IPS-20b (cell line): Measurements from ENCODE around the gene CTNNA2.

ENCODE experiments used
- H3K27ac ChIP-seq: one replicate; pipeline ENCODE4 v1.5.1; 2013; ENCODE audit warnings: low read length
- H3K27me3 ChIP-seq: 2 replicates; pipeline ENCODE4 v1.6.1; 2013; ENCODE audit warnings: mild to moderate bottlenecking, low read length, inconsistent platforms; ENCODE audit not compliant: insufficient read depth
- H3K36me3 ChIP-seq: 2 replicates; pipeline ENCODE4 v1.6.1; 2013; ENCODE audit warnings: low read depth, mild to moderate bottlenecking, inconsistent platforms, low read length, moderate library complexity; ENCODE audit not compliant: insufficient read depth
- H3K4me1 ChIP-seq: 2 replicates; pipeline ENCODE4 v1.6.1; 2013; ENCODE audit warnings: mild to moderate bottlenecking, control low read depth, inconsistent platforms, low read length, moderate library complexity; ENCODE audit not compliant: insufficient read depth
- H3K4me3 ChIP-seq: 2 replicates; pipeline ENCODE4 v1.5.1; 2013; ENCODE audit warnings: mild to moderate bottlenecking, low read length, inconsistent platforms
- H3K9ac ChIP-seq: 2 replicates; pipeline ENCODE4 v1.6.1; 2013; ENCODE audit warnings: low read depth, mild to moderate bottlenecking, inconsistent platforms, low read length, moderate library complexity
- H3K9me3 ChIP-seq: 2 replicates; pipeline ENCODE4 v1.6.1; 2013; ENCODE audit warnings: mild to moderate bottlenecking, low read depth, low read length, inconsistent platforms; ENCODE audit not compliant: insufficient read depth

Gene CTNNA2

GRCh38 chr2:79757526-79757925 is 244.7 kb downstream of the CTNNA2 start:
- H3K27ac ChIP-seq, result no peak overlapping the region
- H3K9me3 ChIP-seq, result no peaks in the 10 kb centered on the region

GRCh38 chr2:79758042-79758441 is 245.2 kb downstream of the CTNNA2 start:
- Histone ChIP-seq H3K27ac (no peak overlapping the region), H3K36me3 (no peaks in the 10 kb centered on the region), H3K9me3 (no peaks in the 10 kb centered on the region), H3K9ac (no peak overlapping the region), H3K4me3 (no peak overlapping the region), H3K27me3 (no peaks in the 10 kb centered on the region), H3K4me1 (peaks cover 5% of the 10 kb centered on the region; the same call in 1 of the 2 replicates)

More at GRCh38 chr2:79757526-79757925, 244.7 kb downstream of the CTNNA2 start:
- Histone ChIP-seq H3K4me1 (peaks cover 5% of the 10 kb centered on the region; the same call in 1 of the 2 replicates), H3K36me3 (no peaks in the 10 kb centered on the region), H3K4me3 (no peak overlapping the region), H3K27me3 (no peaks in the 10 kb centered on the region), H3K9ac (no peak overlapping the region)

- no peaks in the 10 kb centered on the region for H3K36me3 ChIP-seq
- no peak overlapping the region for H3K9ac ChIP-seq
Observed at GRCh38 chr2:79758749-79759282, 246.0 kb downstream of the CTNNA2 start.

GRCh38 chr2:79770926-79771325 is 258.1 kb downstream of the CTNNA2 start:
- no peaks in the 10 kb centered on the region for H3K36me3 ChIP-seq
- H3K27me3 ChIP-seq, result no peaks in the 10 kb centered on the region
- no peak overlapping the region for H3K9ac ChIP-seq
- no peaks in the 10 kb centered on the region; the same call in 1 of the 2 replicates for H3K4me1 ChIP-seq
- H3K4me3 ChIP-seq, result no peak overlapping the region
- H3K9me3 ChIP-seq, result no peaks in the 10 kb centered on the region
- H3K27ac ChIP-seq, result no peak overlapping the region

More at GRCh38 chr2:79758749-79759282, 246.0 kb downstream of the CTNNA2 start:
- Histone ChIP-seq H3K27ac (no peak overlapping the region), H3K4me3 (no peak overlapping the region), H3K4me1 (peaks cover 5% of the 10 kb centered on the region; the same call in 1 of the 2 replicates), H3K9me3 (no peaks in the 10 kb centered on the region), H3K27me3 (no peaks in the 10 kb centered on the region)

GRCh38 chr2:79771493-79771892 is 258.6 kb downstream of the CTNNA2 start:
- H3K27me3 ChIP-seq, result no peaks in the 10 kb centered on the region
- no peaks in the 10 kb centered on the region for H3K9me3 ChIP-seq
- no peak overlapping the region for H3K4me3 ChIP-seq
- no peak overlapping the region for H3K9ac ChIP-seq
- no peaks in the 10 kb centered on the region; the same call in 1 of the 2 replicates for H3K4me1 ChIP-seq
- no peak overlapping the region for H3K27ac ChIP-seq
- H3K36me3 ChIP-seq, result no peaks in the 10 kb centered on the region

- H3K9me3 ChIP-seq, result no peaks in the 10 kb centered on the region
- no peak overlapping the region for H3K4me3 ChIP-seq
- H3K27ac ChIP-seq, result no peak overlapping the region
- no peaks in the 10 kb centered on the region for H3K36me3 ChIP-seq
- peaks cover 4% of the 10 kb centered on the region; the same call in 1 of the 2 replicates for H3K4me1 ChIP-seq
- H3K9ac ChIP-seq, result no peak overlapping the region
- no peaks in the 10 kb centered on the region for H3K27me3 ChIP-seq
Observed at GRCh38 chr2:79774016-79774415, 261.2 kb downstream of the CTNNA2 start.

- H3K27me3 ChIP-seq, result no peaks in the 10 kb centered on the region
- peaks cover 3% of the 10 kb centered on the region; the same call in 1 of the 2 replicates for H3K9me3 ChIP-seq
Observed at GRCh38 chr2:79776461-79776860, 263.6 kb downstream of the CTNNA2 start.

GRCh38 chr2:79780781-79781180 is 267.9 kb downstream of the CTNNA2 start:
- Histone ChIP-seq H3K4me3 (no peak overlapping the region), H3K36me3 (no peaks in the 10 kb centered on the region), H3K27me3 (no peaks in the 10 kb centered on the region), H3K4me1 (peaks cover 21% of the 10 kb centered on the region; the same call in 1 of the 2 replicates), H3K9me3 (peaks cover 3% of the 10 kb centered on the region; the same call in 1 of the 2 replicates), H3K9ac (no peak overlapping the region), H3K27ac (no peak overlapping the region)

More at GRCh38 chr2:79776461-79776860, 263.6 kb downstream of the CTNNA2 start:
- Histone ChIP-seq H3K27ac (no peak overlapping the region), H3K4me3 (no peak overlapping the region), H3K9ac (no peak overlapping the region), H3K36me3 (no peaks in the 10 kb centered on the region), H3K4me1 (peaks cover 12% of the 10 kb centered on the region; the same call in 1 of the 2 replicates)

- Histone ChIP-seq H3K27ac (peak overlapping the region; percentile 73), H3K9ac (peak overlapping the region; percentile 38; the same call in 1 of the 2 replicates), H3K27me3 (no peaks in the 10 kb centered on the region), H3K9me3 (peaks cover 3% of the 10 kb centered on the region; the same call in 1 of the 2 replicates), H3K36me3 (no peaks in the 10 kb centered on the region), H3K4me1 (peaks cover 17% of the 10 kb centered on the region; the same call in 1 of the 2 replicates), H3K4me3 (no peak overlapping the region; the same call in 1 of the 2 replicates)
Observed at GRCh38 chr2:79782576-79783452, 270.0 kb downstream of the CTNNA2 start.

- H3K4me3 ChIP-seq, result no peak overlapping the region
- H3K36me3 ChIP-seq, result no peaks in the 10 kb centered on the region
- H3K4me1 ChIP-seq, result no peaks in the 10 kb centered on the region
- no peak overlapping the region for H3K9ac ChIP-seq
- no peak overlapping the region for H3K27ac ChIP-seq
- H3K9me3 ChIP-seq, result no peaks in the 10 kb centered on the region
- H3K27me3 ChIP-seq, result no peaks in the 10 kb centered on the region
Observed at GRCh38 chr2:79788952-79789651, 276.3 kb downstream of the CTNNA2 start.

GRCh38 chr2:79789811-79790210 is 277.0 kb downstream of the CTNNA2 start:
- H3K4me3 ChIP-seq, result no peak overlapping the region
- no peak overlapping the region for H3K27ac ChIP-seq
- no peaks in the 10 kb centered on the region for H3K4me1 ChIP-seq
- H3K27me3 ChIP-seq, result no peaks in the 10 kb centered on the region
- H3K9ac ChIP-seq, result no peak overlapping the region
- no peaks in the 10 kb centered on the region for H3K36me3 ChIP-seq
- H3K9me3 ChIP-seq, result no peaks in the 10 kb centered on the region
